Upper lobe of right lung (tissue), 1 donor: ENCODE results near the gene BLVRA. TPM values are rescaled to one million over a fixed set of nuclear protein-coding genes. Genes with fewer than 3 reads are reported as not detected.

ENCODE experiments used
- ATAC-seq: fragments of 200-7000 bp; cut with Tn5 transposase; one replicate; pipeline ENCODE4 v1.9.1; 2020; ENCODE audit warnings: mild to moderate bottlenecking, moderate library complexity
- DNase-seq: peaks from one replicate; pipeline ENCODE4 v3.0.0-alpha.2; 2020
- H3K27ac ChIP-seq: fragments of 200-600 bp; one replicate; pipeline ENCODE4 v1.8.0; 2022
- H3K27me3 ChIP-seq: fragments of 200-600 bp; one replicate; pipeline ENCODE4 v1.8.0; 2022; ENCODE audit warnings: mild to moderate bottlenecking
- H3K36me3 ChIP-seq: fragments of 200-600 bp; one replicate; pipeline ENCODE4 v1.8.0; 2022
- H3K4me1 ChIP-seq: fragments of 200-600 bp; one replicate; pipeline ENCODE4 v1.8.0; 2022
- H3K4me3 ChIP-seq: fragments of 200-600 bp; one replicate; pipeline ENCODE4 v1.8.0; 2022; ENCODE audit warnings: mild to moderate bottlenecking
- H3K9me3 ChIP-seq: fragments of 200-600 bp; one replicate; pipeline ENCODE4 v1.8.0; 2022
- CTCF ChIP-seq: fragments of 200-600 bp; IDR thresholded peaks from one replicate; pipeline ENCODE4 v1.8.0; 2022; ENCODE audit warnings: antibody characterized with exemption
- intact Hi-C: fragments of 100-400 bp; cut with DNase I; formaldehyde crosslinking; loops from one replicate; pipeline ENCODE4 v1.11.0; 2022
- total RNA-seq: library from RNA; stranded (reverse); fragmentation: NEBNext Ultra II Directional; extraction: Animal tissue kit (Norgen Biotek cat#: 25700); gene quantifications from one replicate; pipeline ENCODE4 v1.2.1, GENCODE V29; 2021
- donor health status: DM: no; HTN: yes; CAD: no; lungs with severe emphysema.

Gene BLVRA
- total RNA-seq, 1 donor from 2014 or later: 104 TPM

- Histone ChIP-seq H3K36me3 (no peaks in the 10 kb centered on the region), H3K4me1 (peaks cover 40% of the 10 kb centered on the region), H3K9me3 (no peaks in the 10 kb centered on the region), H3K4me3 (no peak overlapping the region), H3K27me3 (no peaks in the 10 kb centered on the region), H3K27ac (no peak overlapping the region)
- ATAC-seq (no peak), DNase-seq (no peak)
- intact Hi-C loops: no loop called here
- no peak for TF ChIP-seq CTCF
Measured at GRCh38 chr7:43761382-43761781, 2.9 kb downstream of the BLVRA start.

DNA sequence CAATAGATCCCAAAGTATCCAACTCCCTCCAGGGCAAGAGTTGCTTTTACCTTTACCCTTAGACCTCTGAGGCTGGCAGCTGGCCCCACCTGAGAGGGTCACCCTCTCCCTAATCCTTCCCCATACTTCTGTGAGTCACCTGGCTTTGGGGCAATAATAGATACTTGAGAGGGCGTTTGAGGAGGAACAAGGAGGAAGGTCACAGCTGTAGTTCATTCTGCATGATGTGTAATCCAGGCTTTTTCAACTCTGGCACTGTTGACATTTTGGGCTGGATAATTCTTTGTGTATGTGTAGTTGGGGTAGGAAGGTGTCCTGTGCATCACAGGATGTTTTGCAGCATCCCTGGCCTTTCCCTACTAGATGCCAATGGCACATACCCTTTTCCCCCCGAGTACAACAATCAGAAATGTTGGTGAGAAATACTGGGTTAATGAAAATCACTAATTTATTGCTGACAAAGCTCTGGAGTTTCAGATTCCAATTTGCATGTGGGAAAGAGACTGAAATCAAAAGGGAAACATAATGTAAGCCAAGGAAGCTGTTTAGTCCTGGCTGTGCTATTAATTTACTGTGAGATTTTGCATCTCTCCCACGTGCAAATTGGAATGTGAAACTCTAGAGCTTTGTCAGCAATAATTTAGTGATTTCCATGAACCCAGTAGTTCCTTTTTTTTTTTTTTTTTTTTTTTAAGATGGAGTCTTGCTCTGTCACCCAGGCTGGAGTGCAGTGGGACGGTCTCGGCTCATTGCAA lies 3.6 kb downstream of the BLVRA start:
- H3K4me1 ChIP-seq: peaks cover 40% of the 10 kb centered on the region
- TF ChIP-seq CTCF: no peak
- DNase-seq: no peak
- H3K36me3 ChIP-seq: no peaks in the 10 kb centered on the region
- no peaks in the 10 kb centered on the region for H3K27me3 ChIP-seq
- ATAC-seq: no peak
- no peaks in the 10 kb centered on the region for H3K9me3 ChIP-seq
- H3K4me3 ChIP-seq: no peak overlapping the region
- peak overlapping the region; percentile 83 for H3K27ac ChIP-seq
- intact Hi-C loops: no loop called here

DNA sequence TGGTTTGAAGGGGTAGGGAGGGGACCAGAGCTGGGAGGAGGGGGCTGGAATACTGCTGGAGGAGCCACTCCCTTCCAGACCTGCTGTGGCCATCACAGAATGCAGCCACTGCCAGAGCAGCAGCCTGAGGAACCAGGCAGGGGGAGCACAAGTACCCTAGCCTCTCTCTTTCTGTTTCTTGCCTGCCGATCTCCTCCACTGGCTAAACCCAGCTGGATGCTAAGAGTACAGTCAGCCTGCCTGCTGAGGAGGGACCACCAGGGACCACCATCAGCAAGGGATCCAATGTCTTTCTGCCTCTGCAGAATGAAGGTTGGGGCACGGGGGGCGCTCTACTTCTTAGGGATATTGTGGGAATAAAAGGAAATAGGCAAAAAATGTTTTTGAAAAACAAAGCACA lies 4.7 kb downstream of the BLVRA start:
- H3K4me3 ChIP-seq: no peak overlapping the region
- TF ChIP-seq CTCF: no peak
- peaks cover 34% of the 10 kb centered on the region for H3K4me1 ChIP-seq
- ATAC-seq (no peak), DNase-seq (no peak)
- H3K9me3 ChIP-seq: no peaks in the 10 kb centered on the region
- H3K27ac ChIP-seq: peak overlapping the region; percentile 83
- intact Hi-C loops: no loop called here
- no peaks in the 10 kb centered on the region for H3K36me3 ChIP-seq
- H3K27me3 ChIP-seq: no peaks in the 10 kb centered on the region

DNA sequence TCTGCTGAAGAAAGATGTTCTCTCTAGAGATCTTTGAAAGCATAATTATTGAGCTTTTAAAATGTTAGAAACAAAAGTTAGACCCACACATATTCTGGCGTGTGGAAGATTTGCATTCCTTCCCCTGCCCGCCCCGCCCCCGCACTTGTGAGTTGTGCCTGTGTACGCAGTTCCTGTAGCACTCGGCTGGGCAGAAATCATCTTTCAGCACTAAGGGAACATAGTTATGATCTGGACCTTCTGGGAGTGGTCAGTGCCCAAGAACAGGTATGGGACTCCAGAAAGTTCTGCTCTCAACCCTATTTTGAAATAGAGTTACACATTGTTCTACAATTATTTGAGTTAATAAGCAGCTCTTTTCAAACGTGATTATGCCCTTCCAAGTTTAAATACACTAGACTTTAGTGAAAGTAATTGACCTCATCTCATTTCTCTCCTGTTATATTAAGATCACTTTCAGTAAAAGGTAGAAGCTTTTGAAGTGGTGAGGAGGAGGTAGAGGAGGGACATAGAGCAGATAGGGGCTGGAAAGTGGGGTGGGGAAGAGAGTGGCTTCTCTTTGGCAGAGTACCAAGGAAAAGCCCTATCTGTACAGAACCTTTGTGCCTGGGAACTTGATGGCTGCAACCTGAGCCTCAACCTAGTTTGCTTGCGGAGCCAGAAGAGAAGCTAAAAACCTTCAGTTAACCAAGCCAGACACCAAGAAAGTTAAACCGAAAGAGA lies 5.7 kb downstream of the BLVRA start:
- Histone ChIP-seq H3K27me3 (no peaks in the 10 kb centered on the region), H3K9me3 (no peaks in the 10 kb centered on the region), H3K4me1 (peaks cover 34% of the 10 kb centered on the region), H3K36me3 (no peaks in the 10 kb centered on the region), H3K27ac (peak overlapping the region; percentile 83), H3K4me3 (peak overlapping the region; percentile 20)
- no peak for TF ChIP-seq CTCF
- intact Hi-C loops: no loop called here
- ATAC-seq (peak; percentile 91), DNase-seq (peak; percentile 91)

- intact Hi-C loops: no loop called here
- Histone ChIP-seq H3K27ac (peak overlapping the region; percentile 83), H3K36me3 (no peaks in the 10 kb centered on the region), H3K4me1 (peaks cover 34% of the 10 kb centered on the region), H3K4me3 (peak overlapping the region; percentile 20), H3K27me3 (no peaks in the 10 kb centered on the region), H3K9me3 (no peaks in the 10 kb centered on the region)
- DNase-seq (no peak), ATAC-seq (peak; percentile 77)
- TF ChIP-seq CTCF: no peak
Measured at GRCh38 chr7:43764807-43765491, 6.5 kb downstream of the BLVRA start.
